IPS-18a (cell line): Measurements from ENCODE around the gene PUDP.
"Not testable (repeated sequence)": the region's sequence is repeated elsewhere in the genome, so short reads cannot be mapped to it uniquely, and the experiment has no call there.

Source experiments
- H3K27ac ChIP-seq: one replicate; pipeline ENCODE4 v1.5.1; 2013; ENCODE audit warnings: low read length
- H3K27me3 ChIP-seq: one replicate; pipeline ENCODE4 v1.6.1; 2013; ENCODE audit warnings: mild to moderate bottlenecking, low read length; ENCODE audit not compliant: control insufficient read depth, insufficient read depth
- H3K36me3 ChIP-seq: one replicate; pipeline ENCODE4 v1.6.1; 2013; ENCODE audit warnings: low read depth, low read length; ENCODE audit not compliant: control insufficient read depth
- H3K4me1 ChIP-seq: one replicate; pipeline ENCODE4 v1.6.1; 2013; ENCODE audit warnings: low read depth, low read length; ENCODE audit not compliant: control insufficient read depth
- H3K4me3 ChIP-seq: one replicate; pipeline ENCODE4 v1.5.1; 2013; ENCODE audit warnings: low read length
- H3K9ac ChIP-seq: one replicate; pipeline ENCODE4 v1.6.1; 2013; ENCODE audit warnings: mild to moderate bottlenecking, low read length, moderate library complexity
- H3K9me3 ChIP-seq: one replicate; pipeline ENCODE4 v1.6.1; 2013; ENCODE audit warnings: low read depth, low read length; ENCODE audit not compliant: control insufficient read depth

PUDP gene

DNA sequence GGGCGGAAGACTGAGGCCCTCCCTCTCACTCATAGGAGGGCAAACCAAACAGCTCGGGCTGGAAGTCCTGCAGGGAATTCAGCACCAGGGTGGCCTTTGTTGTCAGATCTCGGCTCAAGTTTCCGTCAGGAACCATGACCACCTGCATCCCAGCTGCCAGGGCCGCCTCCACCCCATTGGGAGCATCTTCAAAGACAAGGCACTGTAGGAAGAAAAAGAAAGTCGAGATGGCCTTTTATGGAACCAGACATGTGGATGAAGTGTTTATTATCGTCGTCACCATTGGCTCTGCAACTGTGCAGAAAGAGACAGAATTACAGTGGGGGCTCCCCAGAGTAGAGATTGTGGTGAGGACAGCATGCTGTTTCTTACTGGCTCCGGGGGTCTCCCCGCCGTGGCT lies 97.7 kb downstream of the PUDP start:
- H3K4me1 ChIP-seq = peaks cover 8% of the 10 kb centered on the region
- H3K9me3 ChIP-seq = no peaks in the 10 kb centered on the region
- H3K36me3 ChIP-seq = no peaks in the 10 kb centered on the region
- no peak overlapping the region for H3K27ac ChIP-seq
- H3K27me3 ChIP-seq = no peaks in the 10 kb centered on the region
- H3K9ac ChIP-seq = peak overlapping the region; percentile 7
- no peak overlapping the region for H3K4me3 ChIP-seq

DNA sequence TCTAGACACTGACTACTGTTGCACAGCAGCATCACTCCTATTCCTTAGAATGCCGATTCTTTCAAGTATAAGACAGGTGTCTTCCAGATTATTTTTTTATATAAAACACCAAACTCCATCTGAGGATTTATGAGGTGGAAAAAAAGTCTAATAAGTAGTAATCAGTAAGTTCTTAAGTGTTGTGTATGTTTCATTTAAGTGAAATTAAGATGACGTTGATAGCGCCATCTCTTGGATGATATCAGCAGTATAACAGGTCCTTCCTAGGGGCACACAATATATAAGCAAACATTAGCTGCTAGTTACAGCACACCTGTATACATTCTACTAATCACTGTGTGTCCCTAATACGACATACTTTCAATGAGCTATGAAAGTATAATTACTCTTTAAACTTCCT lies 100.0 kb downstream of the PUDP start:
- Histone ChIP-seq H3K4me3 (no peak overlapping the region), H3K27me3 (no peaks in the 10 kb centered on the region), H3K4me1 (peaks cover 8% of the 10 kb centered on the region), H3K9ac (no peak overlapping the region), H3K27ac (no peak overlapping the region), H3K36me3 (no peaks in the 10 kb centered on the region), H3K9me3 (no peaks in the 10 kb centered on the region)

DNA sequence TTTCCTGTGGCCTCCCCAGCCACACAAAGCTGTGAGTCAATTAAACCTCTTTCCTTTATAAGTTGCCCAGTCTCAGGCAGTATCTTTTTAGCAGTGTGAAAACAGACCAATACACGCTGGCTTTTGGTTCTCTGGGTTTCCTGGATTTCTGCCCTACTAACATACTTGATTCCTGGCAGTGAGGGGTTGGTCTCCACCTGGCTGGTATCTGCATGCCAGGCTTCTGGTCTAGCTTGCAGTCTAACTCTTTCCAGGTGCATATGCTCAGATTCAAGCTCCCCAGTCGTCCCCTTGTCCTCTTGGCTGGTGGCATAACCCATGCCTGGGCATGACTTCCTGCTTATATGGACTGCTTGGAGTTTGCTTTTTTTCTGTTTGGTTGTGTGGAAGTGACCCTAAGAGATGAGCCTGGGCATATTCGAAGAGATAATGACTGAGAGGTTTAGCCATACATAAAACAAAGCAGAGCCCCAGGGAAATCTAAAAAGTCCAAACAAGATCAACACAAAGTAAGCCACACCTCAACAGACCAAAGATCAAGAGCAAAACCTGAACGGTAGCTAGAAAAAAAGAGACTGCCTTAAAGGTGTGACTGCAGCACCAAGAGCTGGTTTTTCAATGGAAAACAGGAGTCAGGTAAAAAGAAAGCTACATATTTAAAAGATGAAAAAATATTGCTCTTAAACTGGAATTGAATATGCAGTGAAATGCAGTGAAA lies 102.6 kb downstream of the PUDP start:
- Histone ChIP-seq H3K36me3 (no peaks in the 10 kb centered on the region), H3K4me3 (no peak overlapping the region), H3K27me3 (no peaks in the 10 kb centered on the region), H3K9ac (no peak overlapping the region), H3K27ac (no peak overlapping the region), H3K9me3 (no peaks in the 10 kb centered on the region), H3K4me1 (peaks cover 4% of the 10 kb centered on the region)

DNA sequence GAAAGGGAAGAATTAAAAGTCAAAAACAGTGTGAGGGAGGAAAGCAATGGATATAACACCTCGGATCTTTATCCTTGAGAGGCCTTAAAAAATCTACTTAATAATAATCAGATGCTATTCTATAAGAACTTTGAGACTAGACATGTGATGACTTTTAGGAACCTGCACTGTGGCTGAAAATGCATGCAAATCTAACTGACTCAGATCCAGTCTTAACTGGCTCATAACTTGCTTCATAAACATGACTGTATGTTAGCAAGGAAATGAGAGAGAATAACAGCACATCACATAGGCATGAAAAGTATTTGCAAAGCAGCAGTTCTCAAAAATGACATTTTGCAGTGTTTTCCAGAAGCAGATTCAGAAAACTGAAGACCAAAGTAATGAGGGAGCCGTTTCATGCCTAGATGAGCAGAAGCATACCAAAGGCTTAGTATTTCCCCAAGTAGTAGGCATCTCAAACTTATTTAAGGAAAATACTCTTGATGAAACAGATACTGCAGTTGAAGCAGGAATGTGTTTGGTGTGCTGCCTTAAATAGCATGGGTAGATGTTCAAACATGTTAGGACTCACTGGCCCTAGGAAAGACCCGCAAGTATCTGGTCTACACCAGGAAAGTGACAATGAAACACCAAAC lies 104.0 kb downstream of the PUDP start:
- not testable (repeated sequence) for H3K4me3 ChIP-seq, H3K4me1 ChIP-seq, H3K36me3 ChIP-seq, H3K27me3 ChIP-seq, H3K27ac ChIP-seq, H3K9me3 ChIP-seq, H3K9ac ChIP-seq

DNA sequence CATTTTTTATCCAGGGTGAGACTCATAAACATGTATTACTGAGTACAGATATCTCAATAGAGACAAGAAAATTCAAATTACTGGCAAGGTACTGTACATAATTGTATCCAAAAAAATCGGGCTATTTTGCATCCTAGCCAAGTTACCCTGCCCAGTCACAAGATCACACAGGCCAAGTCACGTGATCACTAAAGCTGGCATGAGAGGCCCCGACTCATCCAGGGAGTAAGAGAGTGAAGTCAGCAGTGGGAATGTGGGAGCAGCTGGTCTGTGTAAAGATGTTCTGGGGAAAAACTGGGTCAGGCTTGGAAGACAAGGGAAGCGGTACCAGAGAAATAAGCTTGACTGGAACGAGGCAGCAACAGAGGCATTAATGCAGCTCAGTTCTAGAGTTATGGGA lies 119.7 kb downstream of the PUDP start:
- Histone ChIP-seq H3K9ac (no peak overlapping the region), H3K36me3 (no peaks in the 10 kb centered on the region), H3K27me3 (no peaks in the 10 kb centered on the region), H3K9me3 (no peaks in the 10 kb centered on the region), H3K4me3 (no peak overlapping the region), H3K27ac (no peak overlapping the region), H3K4me1 (no peaks in the 10 kb centered on the region)

DNA sequence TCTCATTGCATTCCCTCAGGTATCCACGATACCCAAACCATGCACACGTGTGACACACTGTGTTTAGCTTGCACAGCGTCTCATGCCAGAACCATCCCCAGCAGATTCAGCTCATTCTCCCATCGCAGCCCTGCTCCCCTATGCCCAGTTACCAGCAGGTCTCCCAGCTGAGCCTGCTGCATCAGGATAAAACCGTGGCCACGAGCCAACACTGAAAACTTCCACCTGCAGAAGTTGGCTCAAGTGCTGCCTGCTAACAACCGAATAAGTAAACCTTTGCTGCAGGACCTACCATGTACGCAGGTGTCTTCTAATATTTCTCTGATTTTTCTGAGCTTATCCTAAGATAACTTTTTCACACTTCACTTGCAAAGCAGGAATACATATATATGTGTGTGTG lies 120.9 kb downstream of the PUDP start:
- Histone ChIP-seq H3K27ac (no peak overlapping the region), H3K9me3 (no peaks in the 10 kb centered on the region), H3K4me3 (no peak overlapping the region), H3K9ac (no peak overlapping the region), H3K4me1 (no peaks in the 10 kb centered on the region), H3K27me3 (no peaks in the 10 kb centered on the region), H3K36me3 (no peaks in the 10 kb centered on the region)

DNA sequence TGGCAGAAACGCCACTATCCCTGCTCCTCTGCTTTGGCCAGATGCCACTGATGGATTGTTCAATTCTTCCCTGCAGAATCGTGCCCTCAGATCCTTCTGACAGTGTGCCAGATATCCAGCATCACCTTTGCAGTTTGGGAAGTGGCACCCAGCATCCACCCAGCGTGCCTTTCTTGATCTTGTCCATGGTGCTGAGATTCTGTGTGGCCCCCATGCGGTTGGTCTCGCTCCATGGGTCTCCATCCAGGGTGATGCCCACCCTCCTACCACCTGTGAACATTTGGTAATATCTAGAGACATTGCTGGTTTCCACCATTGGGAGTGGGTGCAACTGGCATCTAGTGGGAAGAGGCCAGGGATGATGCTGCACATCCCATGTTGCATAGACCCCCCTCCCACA lies 121.6 kb downstream of the PUDP start:
- not testable (repeated sequence) for H3K27me3 ChIP-seq, H3K9ac ChIP-seq, H3K36me3 ChIP-seq, H3K9me3 ChIP-seq, H3K4me3 ChIP-seq, H3K4me1 ChIP-seq, H3K27ac ChIP-seq

DNA sequence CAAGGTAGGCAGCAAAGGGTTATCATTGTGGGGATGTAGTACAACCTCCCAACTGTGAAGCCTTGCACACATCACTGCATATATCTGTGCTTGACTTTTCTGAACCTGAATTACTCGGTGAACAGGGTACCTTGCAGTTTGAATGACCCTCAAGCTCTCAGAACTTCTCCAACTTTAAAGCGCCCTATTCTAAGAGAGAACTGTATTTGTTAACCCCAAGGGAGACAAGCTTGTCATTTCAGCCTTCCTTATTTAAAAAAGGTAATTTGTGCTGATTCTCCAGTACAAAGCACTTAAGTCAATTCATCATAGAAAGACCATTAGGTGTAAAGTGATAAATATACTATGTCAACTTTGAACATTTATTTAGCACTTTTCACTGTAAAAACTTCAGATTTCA lies 122.5 kb downstream of the PUDP start:
- Histone ChIP-seq H3K27ac (no peak overlapping the region), H3K4me3 (no peak overlapping the region), H3K36me3 (no peaks in the 10 kb centered on the region), H3K27me3 (no peaks in the 10 kb centered on the region), H3K9ac (no peak overlapping the region), H3K9me3 (no peaks in the 10 kb centered on the region), H3K4me1 (no peaks in the 10 kb centered on the region)

DNA sequence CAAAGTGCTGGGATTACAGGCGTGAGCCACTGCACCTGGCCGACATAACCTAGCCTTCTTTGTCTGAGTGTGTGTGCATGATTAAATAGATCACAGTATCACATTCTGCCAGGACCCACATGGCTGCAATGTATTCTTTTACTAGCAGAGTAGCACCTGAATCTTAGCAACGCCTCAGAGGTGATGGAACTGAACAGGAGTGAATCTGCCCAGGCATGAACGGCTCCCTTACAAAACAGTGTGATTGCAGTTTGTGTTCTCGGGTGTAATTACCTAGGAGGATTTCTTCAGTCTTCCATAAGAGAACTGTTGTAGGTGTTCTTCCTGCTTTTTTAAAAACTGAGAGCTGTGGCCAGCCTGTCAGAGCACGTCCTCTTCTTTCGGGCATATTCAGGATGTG lies 123.1 kb downstream of the PUDP start:
- no peak overlapping the region for H3K27ac ChIP-seq
- H3K27me3 ChIP-seq = no peaks in the 10 kb centered on the region
- H3K36me3 ChIP-seq = no peaks in the 10 kb centered on the region
- H3K9me3 ChIP-seq = no peaks in the 10 kb centered on the region
- H3K4me3 ChIP-seq = no peak overlapping the region
- no peak overlapping the region for H3K9ac ChIP-seq
- no peaks in the 10 kb centered on the region for H3K4me1 ChIP-seq

DNA sequence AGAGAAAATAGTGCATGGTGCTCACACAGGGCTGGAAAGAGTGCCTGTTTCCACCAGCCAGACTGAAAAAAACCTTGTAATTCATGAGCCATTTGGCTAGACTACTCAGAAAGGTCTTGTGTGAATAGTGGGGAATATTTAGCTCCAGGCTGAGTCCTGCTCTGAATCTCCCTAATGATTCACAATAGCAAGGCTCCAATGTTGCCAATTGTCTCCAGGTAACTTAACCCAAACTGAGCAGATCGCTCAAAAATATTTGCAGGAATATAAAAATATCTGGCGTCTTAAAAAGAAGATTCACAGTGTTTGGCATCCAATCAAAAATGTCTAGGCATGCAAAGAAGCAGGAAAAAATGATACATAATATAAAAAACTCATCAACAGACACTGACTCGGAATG lies 125.0 kb downstream of the PUDP start:
- H3K4me3 ChIP-seq, H3K36me3 ChIP-seq, H3K9ac ChIP-seq, H3K27ac ChIP-seq, H3K4me1 ChIP-seq, H3K9me3 ChIP-seq, H3K27me3 ChIP-seq: not testable (repeated sequence)

DNA sequence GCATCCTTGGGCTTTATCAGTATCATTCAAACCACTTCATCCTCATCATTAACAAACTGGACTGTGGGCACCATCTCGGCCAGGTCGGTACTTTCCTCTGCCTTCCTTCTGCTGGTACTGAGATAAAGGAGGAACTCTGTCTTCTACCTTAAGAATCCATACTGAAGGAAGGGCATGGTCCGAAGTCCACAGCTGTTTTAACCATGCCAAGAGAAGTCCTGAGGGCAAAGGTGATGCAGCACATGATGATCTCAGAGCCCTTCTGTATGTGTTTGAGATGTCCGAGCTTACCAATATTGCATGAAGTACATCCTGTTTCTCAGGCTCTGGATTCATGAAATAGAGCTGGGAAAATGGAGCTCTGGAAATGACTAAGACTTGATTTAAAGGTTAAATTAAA lies 126.0 kb downstream of the PUDP start:
- H3K36me3 ChIP-seq = no peaks in the 10 kb centered on the region
- H3K9me3 ChIP-seq = no peaks in the 10 kb centered on the region
- H3K27ac ChIP-seq = no peak overlapping the region
- H3K27me3 ChIP-seq = no peaks in the 10 kb centered on the region
- H3K9ac ChIP-seq = no peak overlapping the region
- no peak overlapping the region for H3K4me3 ChIP-seq
- peaks cover 3% of the 10 kb centered on the region for H3K4me1 ChIP-seq

DNA sequence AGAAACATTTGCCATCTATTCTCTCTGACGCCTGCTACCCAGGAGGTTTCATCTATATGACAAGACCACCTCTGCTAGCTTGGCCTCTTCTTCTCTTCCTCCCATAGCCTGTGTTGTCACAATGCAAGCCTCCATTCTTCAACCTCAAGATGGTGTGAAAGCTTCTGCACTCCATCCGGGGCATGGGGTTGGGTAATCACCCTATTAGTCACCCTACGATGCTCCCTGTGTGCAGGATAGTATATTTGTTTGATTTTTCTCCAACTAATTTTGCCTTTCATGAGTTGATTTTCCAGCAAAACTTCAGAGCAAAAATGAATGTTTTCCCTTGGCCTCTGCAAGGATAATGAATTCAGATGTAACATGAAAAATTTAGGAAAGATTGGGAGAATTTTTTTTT lies 128.4 kb downstream of the PUDP start:
- Histone ChIP-seq H3K36me3 (no peaks in the 10 kb centered on the region), H3K4me3 (no peak overlapping the region), H3K4me1 (peaks cover 3% of the 10 kb centered on the region), H3K27ac (no peak overlapping the region), H3K27me3 (no peaks in the 10 kb centered on the region), H3K9ac (no peak overlapping the region), H3K9me3 (no peaks in the 10 kb centered on the region)
